ENCODE measurements around the gene C5orf34.
"Not testable (repeated sequence)": the region's sequence is repeated elsewhere in the genome, so short reads cannot be mapped to it uniquely, and the experiment has no call there.

The C5orf34 gene

GRCh38 chr5:43514471-43514815 is 505 bp downstream of the C5orf34 start:
- no peak for DNase-seq

- DNase-seq: no peak
Observed at GRCh38 chr5:43514025-43514424, 923 bp downstream of the C5orf34 start.

GRCh38 chr5:43511062-43511461 is 3.9 kb downstream of the C5orf34 start:
- not testable (repeated sequence) for DNase-seq

- DNase-seq: no peak
Observed at GRCh38 chr5:43498581-43498980, 16.4 kb downstream of the C5orf34 start.

GRCh38 chr5:43497311-43498104 is 17.4 kb downstream of the C5orf34 start:
- DNase-seq: no peak

- no peak for DNase-seq
Observed at GRCh38 chr5:43491326-43491725, 23.6 kb downstream of the C5orf34 start.

GRCh38 chr5:43486353-43486752 is 28.6 kb downstream of the C5orf34 start:
- no peak for DNase-seq

GRCh38 chr5:43485406-43485805 is 29.5 kb downstream of the C5orf34 start:
- DNase-seq: no peak

- peak; percentile 54 for DNase-seq
Observed at GRCh38 chr5:43484106-43484849, 30.7 kb downstream of the C5orf34 start.

- peak; percentile 36 for DNase-seq
Observed at GRCh38 chr5:43483298-43484105, 31.4 kb downstream of the C5orf34 start, which contains the start of gene TMEM267. Gene TMEM267, minus strand, starts transcription at chr5:43483865. Its CDS starts 29,896 bp downstream, at chr5:43453969.

GRCh38 chr5:43482490-43483297 is 32.3 kb downstream of the C5orf34 start:
- no peak for DNase-seq

GRCh38 chr5:43469671-43470391 is 45.1 kb downstream of the C5orf34 start:
- no peak for DNase-seq

- no peak for DNase-seq
Observed at GRCh38 chr5:43467100-43467499, 47.8 kb downstream of the C5orf34 start.

- DNase-seq: not testable (repeated sequence)
Observed at GRCh38 chr5:43465455-43465854, 49.5 kb downstream of the C5orf34 start.

GRCh38 chr5:43461066-43461465 is 53.9 kb downstream of the C5orf34 start:
- no peak for DNase-seq

GRCh38 chr5:43456556-43456955 is 58.4 kb downstream of the C5orf34 start:
- no peak for DNase-seq

GRCh38 chr5:43441575-43441974 is 73.4 kb downstream of the C5orf34 start:
- not testable (repeated sequence) for DNase-seq

- no peak for DNase-seq
Observed at GRCh38 chr5:43437062-43437660, 77.8 kb downstream of the C5orf34 start.
